ENCODE results near the gene SLC66A3. TPM values are rescaled to one million over a fixed set of nuclear protein-coding genes. Genes with fewer than 3 reads are reported as not detected.

The SLC66A3 gene
- total RNA-seq, 1 donor from 2014 or later, result 23.3 TPM

- Mint-ChIP-seq H3K27me3 (ENCODE audit: unreplicated experiment) (peaks cover 36% of the 10 kb centered on the region), H3K36me3 (ENCODE audit: unreplicated experiment) (no peaks in the 10 kb centered on the region), H3K4me3 (ENCODE audit: unreplicated experiment) (no peak overlapping the region), H3K27ac (ENCODE audit: unreplicated experiment) (no peak overlapping the region), H3K9me3 (ENCODE audit: unreplicated experiment) (no peaks in the 10 kb centered on the region), H3K4me1 (ENCODE audit: unreplicated experiment) (peaks cover 4% of the 10 kb centered on the region)
- DNase-seq (ENCODE audit: extremely low spot score, unreplicated experiment), result no peak
- TF ChIP-seq CTCF (IDR thresholded peaks at IDR 0.05), result no peak
Observed at GRCh38 chr2:11121099-11121822, 34.0 kb upstream of the SLC66A3 start.

- no peak for DNase-seq (ENCODE audit: extremely low spot score, unreplicated experiment)
- no peak overlapping the region for H3K4me3 Mint-ChIP-seq (ENCODE audit: unreplicated experiment)
- H3K9me3 Mint-ChIP-seq (ENCODE audit: unreplicated experiment), result no peaks in the 10 kb centered on the region
- no peak overlapping the region for H3K27ac Mint-ChIP-seq (ENCODE audit: unreplicated experiment)
- peaks cover 31% of the 10 kb centered on the region for H3K27me3 Mint-ChIP-seq (ENCODE audit: unreplicated experiment)
- H3K36me3 Mint-ChIP-seq (ENCODE audit: unreplicated experiment), result no peaks in the 10 kb centered on the region
- peaks cover 4% of the 10 kb centered on the region for H3K4me1 Mint-ChIP-seq (ENCODE audit: unreplicated experiment)
- TF ChIP-seq CTCF (IDR thresholded peaks at IDR 0.05), result no peak
Observed at GRCh38 chr2:11121823-11122155, 33.5 kb upstream of the SLC66A3 start.

GRCh38 chr2:11122380-11122779, 32.9 kb upstream of the SLC66A3 start:
- H3K9me3 Mint-ChIP-seq (ENCODE audit: unreplicated experiment), result no peaks in the 10 kb centered on the region
- no peak overlapping the region for H3K4me3 Mint-ChIP-seq (ENCODE audit: unreplicated experiment)
- no peaks in the 10 kb centered on the region for H3K36me3 Mint-ChIP-seq (ENCODE audit: unreplicated experiment)
- no peak overlapping the region for H3K27ac Mint-ChIP-seq (ENCODE audit: unreplicated experiment)
- TF ChIP-seq CTCF (IDR thresholded peaks at IDR 0.05), result no peak
- H3K27me3 Mint-ChIP-seq (ENCODE audit: unreplicated experiment), result peaks cover 28% of the 10 kb centered on the region
- no peak for DNase-seq (ENCODE audit: extremely low spot score, unreplicated experiment)
- H3K4me1 Mint-ChIP-seq (ENCODE audit: unreplicated experiment), result peaks cover 4% of the 10 kb centered on the region

GRCh38 chr2:11123001-11123809, 32.1 kb upstream of the SLC66A3 start:
- no peak for TF ChIP-seq CTCF (IDR thresholded peaks at IDR 0.05)
- Mint-ChIP-seq H3K27me3 (ENCODE audit: unreplicated experiment) (peaks cover 19% of the 10 kb centered on the region), H3K4me3 (ENCODE audit: unreplicated experiment) (no peak overlapping the region), H3K4me1 (ENCODE audit: unreplicated experiment) (peaks cover 4% of the 10 kb centered on the region), H3K9me3 (ENCODE audit: unreplicated experiment) (no peaks in the 10 kb centered on the region), H3K36me3 (ENCODE audit: unreplicated experiment) (no peaks in the 10 kb centered on the region), H3K27ac (ENCODE audit: unreplicated experiment) (no peak overlapping the region)
- no peak for DNase-seq (ENCODE audit: extremely low spot score, unreplicated experiment)

Measured in osteocyte (in vitro differentiated cells).